EL (cell line): ENCODE measurements around the gene FRMD3.

ENCODE experiments used
- DNase-seq: peaks from one replicate; pipeline ENCODE4 v3.0.0-alpha.2; 2016

FRMD3 gene

GRCh38 chr9:83327323-83327722 lies 210.9 kb downstream of the FRMD3 start:
- peak; percentile 49 for DNase-seq

GRCh38 chr9:83323148-83323547 lies 215.1 kb downstream of the FRMD3 start:
- DNase-seq: no peak

GRCh38 chr9:83322438-83322837 lies 215.8 kb downstream of the FRMD3 start:
- no peak for DNase-seq

GRCh38 chr9:83317244-83317643 lies 221.0 kb downstream of the FRMD3 start:
- DNase-seq: no peak

DNA sequence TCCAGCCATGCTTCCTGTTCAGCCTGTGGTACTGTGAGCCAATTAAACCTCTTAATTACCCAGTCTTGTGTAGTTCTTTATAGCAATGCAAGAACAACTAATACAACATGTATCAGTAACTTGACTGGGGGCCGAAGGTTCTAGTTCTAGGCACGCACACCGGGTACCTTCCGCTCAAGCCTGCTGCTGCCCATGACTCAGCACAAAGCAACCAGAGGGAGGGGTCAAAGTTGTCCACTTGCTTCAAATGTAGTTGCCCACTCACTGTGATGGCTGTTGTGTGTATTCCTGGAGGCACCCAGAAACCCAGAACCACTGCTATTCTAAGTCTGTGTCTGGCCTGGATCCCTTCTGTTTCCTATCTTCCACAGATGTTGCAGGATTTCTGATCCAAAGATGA lies 222.6 kb downstream of the FRMD3 start:
- no peak for DNase-seq

DNA sequence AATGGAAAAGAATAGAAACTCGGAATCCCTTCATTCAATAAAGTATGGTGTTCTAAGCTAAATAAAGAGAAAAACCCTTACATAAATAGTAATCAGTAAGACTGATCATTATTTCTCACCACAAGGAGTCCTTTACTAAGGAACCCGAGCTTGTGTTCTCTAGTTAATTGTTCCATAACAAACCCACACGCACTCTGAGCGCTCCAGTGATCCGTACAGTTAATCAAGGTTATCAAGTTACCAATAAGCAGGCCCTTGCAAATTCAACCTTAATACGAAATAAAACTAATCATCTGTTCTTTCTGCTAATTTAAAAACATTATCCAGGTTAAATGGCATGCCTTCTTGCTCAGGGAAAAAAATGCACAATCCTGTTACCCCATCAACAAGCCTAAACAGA lies 224.4 kb downstream of the FRMD3 start:
- no peak for DNase-seq

GRCh38 chr9:83312537-83312936 lies 225.7 kb downstream of the FRMD3 start:
- DNase-seq: no peak

DNA sequence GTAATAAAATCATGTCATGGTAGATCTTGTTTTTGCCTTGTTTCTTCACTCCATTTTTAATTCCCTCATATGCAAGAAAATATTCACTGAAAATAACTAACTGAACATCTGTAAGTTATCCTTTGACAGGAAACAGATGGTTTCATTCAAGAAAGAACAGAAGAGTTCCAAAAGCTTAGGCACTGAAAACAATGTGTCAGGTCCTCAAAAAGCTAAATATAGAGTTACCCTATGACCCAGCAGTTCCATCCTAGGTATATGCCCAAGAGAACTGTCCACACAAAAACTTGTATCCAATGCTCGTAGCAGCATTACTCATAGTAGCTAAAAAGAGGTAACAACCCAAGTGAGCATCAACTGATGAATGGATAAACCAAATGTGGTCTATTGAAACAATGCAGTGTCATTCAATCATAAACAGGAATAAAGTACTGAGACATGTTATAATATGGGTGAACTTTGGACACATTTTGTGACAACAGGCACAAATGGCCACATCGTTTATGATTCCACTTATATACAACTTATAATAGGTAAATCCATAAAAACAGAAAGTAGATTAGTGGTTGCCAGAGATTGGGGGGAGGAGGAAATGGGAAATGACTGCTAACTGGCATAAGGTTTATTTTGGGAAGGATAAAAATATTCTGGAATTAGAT lies 231.0 kb downstream of the FRMD3 start:
- no peak for DNase-seq

DNA sequence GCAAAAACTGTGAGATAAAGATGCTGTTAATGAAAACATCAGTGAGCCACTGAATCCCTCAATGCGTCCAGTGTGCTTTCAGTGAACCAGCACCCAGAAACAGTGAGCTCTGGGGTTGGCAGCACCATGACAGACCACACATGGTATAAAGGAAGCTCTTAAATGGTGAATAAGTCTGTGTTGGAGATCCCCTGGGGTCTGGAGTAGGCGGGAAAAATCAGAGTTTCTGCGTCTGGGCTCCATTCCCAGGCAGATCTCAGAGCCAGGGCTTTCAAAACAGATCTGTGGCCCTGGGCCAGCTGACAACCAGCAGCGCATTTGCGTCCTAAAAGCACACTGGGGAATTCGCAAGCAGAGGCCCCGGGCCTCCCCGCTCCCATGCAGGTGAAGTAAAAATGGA lies 233.5 kb downstream of the FRMD3 start:
- peak; percentile 31 for DNase-seq

DNA sequence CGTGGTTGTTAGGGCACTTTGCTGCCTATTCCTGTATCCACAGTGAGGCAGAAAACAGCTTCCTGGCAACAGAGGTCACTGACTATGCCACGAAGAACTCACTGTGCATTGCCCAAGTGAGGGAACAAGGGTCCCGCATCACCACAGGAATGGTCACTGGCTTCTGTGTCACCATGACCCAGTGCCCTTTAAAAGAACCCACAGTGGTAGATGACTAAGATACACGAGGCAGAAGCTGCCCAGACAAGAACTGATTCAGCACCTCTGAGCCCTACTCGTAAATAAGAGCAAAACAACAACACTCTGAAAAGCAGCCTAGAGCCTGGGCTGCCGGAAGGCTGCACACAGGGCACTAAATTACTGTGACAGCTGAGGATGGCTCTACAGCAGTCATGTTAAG lies 238.6 kb downstream of the FRMD3 start:
- DNase-seq: peak; percentile 46

- no peak for DNase-seq
Measured at GRCh38 chr9:83299094-83299493, 239.1 kb downstream of the FRMD3 start.

- DNase-seq: no peak
Measured at GRCh38 chr9:83296123-83296522, 242.1 kb downstream of the FRMD3 start.

DNA sequence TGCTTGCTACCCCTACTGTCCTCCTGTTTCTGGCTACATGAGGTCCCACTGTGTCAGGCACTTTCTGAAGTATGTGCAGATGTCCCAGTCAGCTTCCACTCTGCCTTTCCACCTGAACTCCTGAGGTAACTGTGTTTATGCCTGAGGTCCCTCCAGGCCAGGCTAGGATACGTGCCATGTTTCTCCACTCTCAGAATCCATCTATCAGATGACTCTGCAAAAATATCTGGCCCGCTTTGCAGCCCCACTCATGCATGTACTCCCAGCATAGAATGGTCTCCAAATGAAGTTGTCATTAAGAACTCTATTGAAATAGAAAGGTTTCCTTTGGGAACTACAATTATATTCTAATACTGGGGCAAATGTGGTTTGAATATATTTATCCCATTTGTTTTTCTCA lies 243.4 kb downstream of the FRMD3 start:
- DNase-seq: no peak

DNA sequence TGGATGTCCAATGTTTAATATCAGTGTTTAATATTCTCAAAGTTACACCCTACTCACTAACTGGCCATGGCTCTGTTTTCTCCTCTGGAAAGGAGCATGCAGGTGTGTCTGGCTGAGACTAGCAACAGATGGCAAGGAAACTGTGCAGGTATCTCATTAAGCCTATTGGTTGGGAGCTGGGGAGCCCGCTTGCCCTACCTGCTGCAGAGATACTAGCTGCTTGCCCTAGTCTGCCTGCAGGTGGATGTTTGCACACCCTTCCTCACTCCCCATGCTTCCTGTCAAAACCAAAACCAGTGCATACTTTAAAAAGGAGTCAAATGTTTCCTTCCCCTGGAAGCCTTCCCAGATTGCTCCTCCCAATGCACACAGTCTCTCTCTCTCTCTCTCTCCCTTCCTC lies 247.0 kb downstream of the FRMD3 start:
- DNase-seq: no peak

DNA sequence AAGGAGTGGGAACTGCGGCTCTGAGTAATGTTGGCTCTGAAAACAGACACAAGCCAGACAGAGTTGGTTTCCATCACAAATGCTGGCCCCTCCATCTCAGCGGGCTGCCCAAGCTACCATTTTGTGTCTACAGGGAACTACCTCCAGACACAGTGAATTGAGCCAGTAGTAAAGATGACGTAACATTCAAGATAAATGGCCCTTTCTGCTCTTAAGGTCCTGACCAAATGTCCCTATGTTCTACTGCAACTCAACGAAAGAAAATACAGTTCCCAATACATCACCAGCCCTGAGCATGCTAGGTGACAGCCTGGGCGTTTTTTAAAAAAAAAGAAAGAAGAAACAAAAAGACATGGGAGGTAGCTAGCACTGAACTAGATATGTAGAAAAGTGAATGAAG lies 247.5 kb downstream of the FRMD3 start:
- no peak for DNase-seq

- DNase-seq: no peak
Measured at GRCh38 chr9:83287021-83287420, 251.2 kb downstream of the FRMD3 start.

GRCh38 chr9:83285445-83286225 lies 252.6 kb downstream of the FRMD3 start:
- no peak for DNase-seq

DNA sequence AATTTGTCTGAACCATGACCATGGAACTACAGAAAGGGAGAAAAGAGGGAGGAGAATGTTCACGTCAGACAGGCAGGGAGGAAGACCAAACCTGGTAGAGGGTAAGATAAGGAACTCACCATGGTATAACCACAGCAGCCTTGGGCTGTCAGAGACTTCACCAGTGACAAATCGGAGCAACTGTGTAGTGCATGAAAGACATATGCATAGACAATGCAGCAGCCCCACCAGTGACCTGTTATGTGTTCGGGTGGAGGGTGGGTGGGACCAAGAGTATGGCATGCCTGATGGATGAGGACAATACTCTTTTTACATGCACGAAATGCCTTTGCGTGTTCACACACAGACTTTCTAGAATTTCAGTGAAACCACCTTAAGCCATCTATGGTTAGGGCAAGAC lies 253.5 kb downstream of the FRMD3 start:
- DNase-seq: no peak

DNA sequence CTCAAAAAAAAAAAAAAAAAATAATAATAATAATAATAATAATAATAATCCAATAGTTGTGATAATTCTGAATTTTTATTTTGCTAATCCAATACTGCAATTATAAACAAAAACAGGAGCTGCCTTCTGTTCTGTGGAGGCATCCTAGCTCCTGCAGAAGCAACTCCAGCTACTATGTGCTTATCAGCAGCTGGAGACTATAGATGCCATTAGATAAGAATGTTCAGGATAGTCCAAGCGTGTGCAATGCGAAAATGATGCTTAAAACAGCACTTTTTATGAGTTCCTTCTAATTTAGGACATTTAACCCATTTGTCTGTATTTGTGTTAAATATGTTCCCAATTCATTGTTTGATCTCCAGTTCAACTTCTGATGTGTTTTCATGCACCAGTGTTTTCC lies 254.7 kb downstream of the FRMD3 start:
- no peak for DNase-seq

DNA sequence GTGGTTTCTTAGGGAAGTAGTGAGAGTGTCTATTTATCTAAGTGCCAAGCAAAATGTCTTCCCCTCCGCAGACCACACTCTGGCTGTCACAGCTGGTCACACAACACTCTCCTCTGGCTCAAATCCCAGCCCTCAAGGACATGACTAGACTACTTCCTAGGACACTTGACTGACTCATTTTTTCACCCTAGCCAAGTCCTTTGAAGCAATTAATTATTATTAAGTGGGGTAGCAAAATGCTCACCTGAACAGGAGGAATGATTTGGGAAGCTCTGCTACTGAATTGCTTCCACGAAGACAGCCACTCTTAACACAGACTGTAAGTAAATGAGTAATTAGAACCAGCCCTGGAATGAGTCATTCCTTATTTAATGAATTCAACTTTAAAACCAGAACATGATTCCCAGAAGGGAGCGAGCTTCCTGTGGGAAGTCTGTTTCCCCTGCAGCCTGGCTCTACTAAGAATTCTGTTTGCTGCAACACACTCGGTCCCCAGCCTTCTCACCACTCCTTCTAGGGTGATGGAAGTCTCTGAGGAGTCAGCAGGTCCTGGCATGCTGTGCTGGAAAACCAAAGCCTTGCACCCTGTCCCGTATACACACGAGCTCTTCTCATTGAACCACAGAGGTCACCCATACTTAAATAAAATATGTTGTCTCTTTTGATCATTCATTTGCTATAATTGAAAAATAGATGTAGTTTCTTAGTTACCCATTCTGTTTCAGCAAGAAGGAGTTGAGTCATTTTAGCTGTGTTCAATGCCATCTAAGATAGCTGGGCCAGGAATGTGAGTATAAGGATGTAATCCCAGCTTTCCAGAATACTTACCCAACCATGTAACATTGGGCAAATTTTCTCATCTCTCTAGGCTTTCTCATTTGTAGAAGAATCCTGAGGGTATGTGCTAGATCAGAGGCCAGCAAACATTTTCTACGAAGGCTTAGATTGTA lies 256.6 kb downstream of the FRMD3 start:
- DNase-seq: peak; percentile 25

DNA sequence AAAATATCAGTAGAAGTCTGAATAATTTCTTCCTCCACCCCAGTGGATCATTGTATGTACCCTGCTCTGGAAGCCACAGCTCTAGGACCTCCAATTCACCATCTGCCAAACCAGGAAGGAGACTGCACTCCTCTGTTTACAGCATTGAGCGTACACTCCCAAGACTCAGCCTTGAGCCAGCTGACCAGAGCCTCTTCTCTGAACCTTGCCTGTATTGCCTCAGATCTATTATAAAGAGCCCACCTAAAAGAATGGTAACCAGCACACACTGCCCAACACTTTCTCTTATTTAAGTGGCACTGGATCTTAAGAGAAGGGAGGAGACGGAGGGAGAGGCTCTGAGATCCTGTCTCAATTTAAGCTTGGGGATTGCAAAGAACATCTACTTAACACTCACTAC lies 257.4 kb downstream of the FRMD3 start:
- no peak for DNase-seq

DNA sequence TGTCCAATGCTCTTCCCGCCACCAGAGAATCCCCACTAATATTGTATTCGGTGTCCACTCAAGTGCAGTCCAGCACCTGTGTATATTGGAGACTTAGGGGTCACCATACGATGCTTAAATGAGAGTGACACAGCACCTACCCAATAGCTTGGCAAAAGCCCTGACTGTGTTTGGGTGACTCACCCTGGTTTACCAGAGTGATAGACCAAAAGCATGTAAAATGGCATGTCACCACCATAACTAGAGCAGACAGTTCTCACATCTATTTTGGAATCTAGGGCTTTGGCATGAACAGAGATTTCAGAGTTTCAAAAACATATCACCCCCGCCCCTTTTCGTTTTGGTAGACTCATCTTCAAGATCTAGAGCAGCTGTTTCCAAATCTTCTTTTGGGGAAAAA lies 257.9 kb downstream of the FRMD3 start:
- peak; percentile 7 for DNase-seq

- no peak for DNase-seq
Measured at GRCh38 chr9:83274787-83275186, 263.4 kb downstream of the FRMD3 start.

- DNase-seq: no peak
Measured at GRCh38 chr9:83271665-83272071, 266.5 kb downstream of the FRMD3 start.
